ENCODE results near the gene CHD5.

GRCh38 chr1:6136516-6137220 lies 43.5 kb downstream of the CHD5 start:
- TF ChIP-seq SMC3 (conservative IDR thresholded peaks at IDR 0.05; ENCODE audit: poor library complexity) (no peak), RAD21 (conservative IDR thresholded peaks at IDR 0.05) (no peak), CTCF (IDR thresholded peaks at IDR 0.05; ENCODE audit: poor library complexity, severe bottlenecking) (no peak), EZH2 (IDR thresholded peaks at IDR 0.05; ENCODE audit: borderline replicate concordance, insufficient read depth, low read length, poor library complexity, severe bottlenecking) (no peak), POLR2AphosphoS5 (IDR thresholded peaks at IDR 0.05) (no peak), EP300 (conservative IDR thresholded peaks at IDR 0.05; ENCODE audit: poor library complexity, severe bottlenecking) (no peak), REST (IDR thresholded peaks at IDR 0.05; ENCODE audit: borderline replicate concordance) (no peak), MXI1 (conservative IDR thresholded peaks at IDR 0.05; ENCODE audit: poor library complexity, severe bottlenecking) (no peak), TAF1 (IDR thresholded peaks at IDR 0.05; ENCODE audit: low read depth) (no peak)

All from neural cell (in vitro differentiated cells).